CD14-positive monocyte (primary cell): ENCODE results near the gene KRTAP10-10. TPM values are rescaled to one million over a fixed set of nuclear protein-coding genes. Genes with fewer than 3 reads are reported as not detected.
"Not testable (repeated sequence)": the region's sequence is repeated elsewhere in the genome, so short reads cannot be mapped to it uniquely, and the experiment has no call there.

Source experiments
- DNase-seq, 3 donors: peaks; one replicate each; pipeline ENCODE4 v3.0.0-alpha.2; 2011 to 2022
- H2AFZ ChIP-seq: 2 replicates; pipeline ENCODE4 v1.6.0; 2012; ENCODE audit warnings: mild to moderate bottlenecking, low read depth, low read length, inconsistent platforms; ENCODE audit not compliant: insufficient read depth, poor library complexity, severe bottlenecking
- H3K27ac ChIP-seq, 2 donors: 1 replicate in 1 of 2; 2 replicates in 1 of 2; pipeline ENCODE4 v1.5.1; 2012 to 2013; ENCODE audit warnings: low read length in 2 of 2, control low read depth in 1 of 2, inconsistent platforms in 1 of 2, low read depth in 1 of 2, mild to moderate bottlenecking in 1 of 2
- H3K27me3 ChIP-seq, 2 donors: one replicate each; pipeline versions ENCODE4 v1.6.0 to v1.6.1; 2011 to 2013; ENCODE audit warnings: low read length in 2 of 2; ENCODE audit not compliant: control insufficient read depth in 2 of 2, insufficient read depth in 2 of 2
- H3K36me3 ChIP-seq, 2 donors: replicated peaks in 1 of 2; 1 replicate in 1 of 2; 2 replicates in 1 of 2; pipeline versions ENCODE4 v1.5.1 to v1.6.1; 2012 to 2013; ENCODE audit warnings: low read length in 2 of 2, control low read depth in 1 of 2, inconsistent platforms in 1 of 2, mild to moderate bottlenecking in 1 of 2; ENCODE audit not compliant: insufficient read depth in 2 of 2, control insufficient read depth in 1 of 2
- H3K4me1 ChIP-seq, 2 donors: 1 replicate in 1 of 2; 2 replicates in 1 of 2; pipeline versions ENCODE4 v1.5.1 to v1.6.1; 2012 to 2013; ENCODE audit warnings: low read length in 2 of 2, control low read depth in 1 of 2, inconsistent platforms in 1 of 2, mild to moderate bottlenecking in 1 of 2, moderate library complexity in 1 of 2; ENCODE audit not compliant: insufficient read depth in 2 of 2, control insufficient read depth in 1 of 2
- H3K4me2 ChIP-seq: replicated peaks from 2 replicates; pipeline ENCODE3; 2012; ENCODE audit warnings: low read length, moderate library complexity, mild to moderate bottlenecking; ENCODE audit not compliant: poor library complexity, severe bottlenecking; ENCODE audit errors: extremely low read depth
- H3K4me3 ChIP-seq, 3 experiments: fragments of 200-600 bp in 1 of 3; sonication (generic) in 1 of 3; replicated peaks in 1 of 3; 1 replicate in 2 of 3; 2 replicates in 1 of 3; pipeline ENCODE4 v1.5.1; 2011 to 2013; ENCODE audit warnings: low read length in 3 of 3, mild to moderate bottlenecking in 3 of 3, control low read depth in 2 of 3, low read depth in 2 of 3, inconsistent platforms in 1 of 3, moderate library complexity in 1 of 3
- H3K79me2 ChIP-seq: 2 replicates; pipeline ENCODE4 v1.6.0; 2012; ENCODE audit warnings: mild to moderate bottlenecking, control low read depth, inconsistent platforms, low read length, moderate library complexity; ENCODE audit not compliant: insufficient read depth
- H3K9ac ChIP-seq: 2 replicates; pipeline ENCODE4 v1.6.0; 2017; ENCODE audit warnings: low read length, mild to moderate bottlenecking; ENCODE audit not compliant: insufficient read depth, poor library complexity, severe bottlenecking
- H3K9me3 ChIP-seq, 2 donors: replicated peaks in 1 of 2; 1 replicate in 1 of 2; 2 replicates in 1 of 2; pipeline versions ENCODE4 v1.5.1 to v1.6.1; 2012 to 2013; ENCODE audit warnings: low read length in 2 of 2, control low read depth in 1 of 2; ENCODE audit not compliant: control insufficient read depth in 1 of 2, insufficient read depth in 1 of 2
- H4K20me1 ChIP-seq: 2 replicates; pipeline ENCODE4 v1.6.0; 2012; ENCODE audit warnings: mild to moderate bottlenecking, low read length, control low read depth, moderate library complexity; ENCODE audit not compliant: insufficient read depth
- H3K27ac Mint-ChIP-seq, 7 donors: one replicate each; pipeline ENCODE4 v1.8.0; 2020; ENCODE audit warnings: mild to moderate bottlenecking in 7 of 7, mixed read lengths in 7 of 7, moderate library complexity in 6 of 7, inconsistent platforms in 2 of 7
- H3K27me3 Mint-ChIP-seq, 3 donors: one replicate each; pipeline ENCODE4 v1.8.0; 2021 to 2022; ENCODE audit warnings: low read depth in 3 of 3, mild to moderate bottlenecking in 3 of 3, mixed read lengths in 3 of 3, moderate library complexity in 3 of 3, inconsistent platforms in 1 of 3
- H3K36me3 Mint-ChIP-seq, 2 donors: one replicate each; pipeline ENCODE4 v1.8.0; 2020; ENCODE audit warnings: mixed read lengths in 2 of 2, inconsistent platforms in 1 of 2, mild to moderate bottlenecking in 1 of 2
- H3K4me1 Mint-ChIP-seq: one replicate; pipeline ENCODE4 v1.8.0; 2020; ENCODE audit warnings: mild to moderate bottlenecking, mixed read lengths
- H3K4me3 Mint-ChIP-seq, 2 donors: one replicate each; pipeline ENCODE4 v1.8.0; 2020; ENCODE audit warnings: mild to moderate bottlenecking in 2 of 2, mixed read lengths in 2 of 2, moderate library complexity in 1 of 2
- H3K9me3 Mint-ChIP-seq, 7 donors: one replicate each; pipeline ENCODE4 v1.8.0; 2020 to 2022; ENCODE audit warnings: mixed read lengths in 7 of 7, mild to moderate bottlenecking in 6 of 7, moderate library complexity in 6 of 7, inconsistent platforms in 2 of 7
- CTCF ChIP-seq: fragments of 200-600 bp; IDR thresholded peaks from one replicate; pipeline ENCODE4 v1.8.0; 2022; ENCODE audit warnings: antibody characterized with exemption, mild to moderate bottlenecking
- WGBS: methylation state at CpG from one replicate; pipeline ENCODE4 v1.1.5; 2013; ENCODE audit warnings: missing lambda C conversion rate; ENCODE audit not compliant: insufficient coverage; 5-methylcytosine and 5-hydroxymethylcytosine counted together
- intact Hi-C, 2 donors: fragments of 100-400 bp; cut with micrococcal nuclease; formaldehyde crosslinking; loops; one replicate each; pipeline versions ENCODE4 v1.15.0 to v1.15.1; 2023
- polyA plus RNA-seq, 3 donors: library from polyadenylated mRNA; depleted of rRNA in 1 of 3; unstranded in 2 of 3; stranded (reverse) in 1 of 3; fragments of 300-500 nt in 2 of 3; fragments of >200 nt in 1 of 3; fragmentation: Illumina TruSeq in 2 of 3; gene quantifications; 1 replicate in 2 of 3; 2 replicates in 1 of 3; pipeline ENCODE4 v1.2.3, GENCODE V29; 2012 to 2021

Gene KRTAP10-10
- polyA plus RNA-seq, 3 donors, result not detected

GRCh38 chr21:44632067-44632466 lies 5.1 kb upstream of the KRTAP10-10 start:
- no peaks in the 10 kb centered on the region for H3K36me3 ChIP-seq
- H3K4me3 ChIP-seq, result no peak overlapping the region
- no peak overlapping the region for H3K4me2 ChIP-seq
- peaks cover 4 to 22% (median 6%) of the 10 kb centered on the region in 3 donors for H3K27me3 Mint-ChIP-seq
- peaks cover 18 to 41% (median 32%) of the 10 kb centered on the region in 7 donors for H3K9me3 Mint-ChIP-seq
- no peaks in the 10 kb centered on the region for H3K79me2 ChIP-seq
- no peaks in the 10 kb centered on the region for H3K36me3 Mint-ChIP-seq
- no peak overlapping the region for H3K9ac ChIP-seq
- no peaks in the 10 kb centered on the region for H4K20me1 ChIP-seq
- TF ChIP-seq CTCF, result no peak
- intact Hi-C loops, result no loop called here
- H3K27ac Mint-ChIP-seq, result no peak overlapping the region
- no peak overlapping the region for H3K27ac ChIP-seq
- DNase-seq, result no peak
- no CpG with 5 or more reads among the region's 1 CpG for WGBS
- H3K4me1 ChIP-seq, result no peaks in the 10 kb centered on the region
- H3K4me3 Mint-ChIP-seq, result no peak overlapping the region
- no peaks in the 10 kb centered on the region for H3K4me1 Mint-ChIP-seq
- peaks cover 19 to 27% of the 10 kb centered on the region in 2 donors for H3K9me3 ChIP-seq
- H3K27me3 ChIP-seq, result no peaks in the 10 kb centered on the region
- no peak overlapping the region for H2AFZ ChIP-seq

DNA sequence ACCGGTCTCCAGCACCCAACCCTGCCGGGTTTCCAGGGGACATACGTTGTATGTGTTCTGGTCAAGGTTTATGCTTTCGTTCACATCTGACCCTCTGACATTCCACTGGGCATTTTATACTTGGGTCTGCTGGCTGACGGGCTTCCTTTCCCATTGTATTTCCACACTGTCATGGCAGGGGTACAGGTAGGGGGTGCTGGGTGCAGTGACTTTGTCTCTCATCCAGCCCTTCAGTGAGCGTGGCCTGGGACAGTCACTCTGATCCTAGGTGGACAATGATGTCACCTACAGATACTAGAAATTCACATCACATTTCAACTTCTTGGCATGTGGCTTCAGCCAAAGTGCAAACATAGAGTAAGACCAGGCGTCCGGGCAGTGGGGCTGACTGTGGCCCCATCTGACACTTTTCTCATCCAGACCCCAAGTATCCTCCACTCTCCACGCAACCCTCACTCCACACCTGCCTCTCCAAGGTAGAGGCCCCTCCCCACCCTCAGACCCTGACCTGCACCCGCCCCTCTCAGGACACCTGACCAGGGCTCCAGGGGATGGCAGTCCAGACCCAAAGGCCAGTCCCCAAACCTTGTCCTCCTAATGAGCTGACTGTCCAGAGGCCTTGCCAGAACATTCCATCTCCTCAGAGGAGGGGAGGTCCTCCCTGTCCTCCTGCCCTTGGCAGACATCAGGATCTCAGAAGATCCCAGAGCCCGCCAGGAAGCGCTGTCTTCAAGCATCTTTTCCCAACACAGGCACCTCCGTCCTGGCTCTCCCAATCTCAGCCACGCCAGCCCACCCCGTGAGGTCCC lies 743 bp upstream of the KRTAP10-10 start:
- intact Hi-C loops, result no loop called here
- Histone ChIP-seq H3K27me3 (no peaks in the 10 kb centered on the region), H3K4me1 (no peaks in the 10 kb centered on the region), H3K9ac (no peak overlapping the region), H3K79me2 (no peaks in the 10 kb centered on the region), H3K36me3 (no peaks in the 10 kb centered on the region), H3K9me3 (peaks cover 17 to 30% of the 10 kb centered on the region in 2 donors), H3K4me2 (no peak overlapping the region), H4K20me1 (no peaks in the 10 kb centered on the region), H2AFZ (no peak overlapping the region), H3K4me3 (no peak overlapping the region), H3K27ac (no peak overlapping the region)
- TF ChIP-seq CTCF, result no peak
- Mint-ChIP-seq H3K4me1 (no peaks in the 10 kb centered on the region), H3K27me3 (peaks cover 3 to 14% (median 11%) of the 10 kb centered on the region in 3 donors), H3K9me3 (peaks cover 9 to 31% (median 27%) of the 10 kb centered on the region in 7 donors), H3K27ac (no peak overlapping the region), H3K36me3 (no peaks in the 10 kb centered on the region), H3K4me3 (no peak overlapping the region)
- WGBS, result 93% methylated on average over 10 of the region's 15 CpGs
- no peak for DNase-seq

- H3K4me3 Mint-ChIP-seq, H3K27me3 ChIP-seq, H3K4me3 ChIP-seq, H3K79me2 ChIP-seq, H3K27ac Mint-ChIP-seq, DNase-seq, H3K27ac ChIP-seq, H4K20me1 ChIP-seq, intact Hi-C loops, H3K36me3 Mint-ChIP-seq, H2AFZ ChIP-seq, H3K36me3 ChIP-seq, H3K4me2 ChIP-seq, H3K4me1 ChIP-seq, H3K4me1 Mint-ChIP-seq, H3K9ac ChIP-seq: not testable (repeated sequence)
- peaks cover 7 to 27% (median 20%) of the 10 kb centered on the region in 7 donors for H3K9me3 Mint-ChIP-seq
- WGBS, result 87% methylated on average over 3 of the region's 12 CpGs
- H3K27me3 Mint-ChIP-seq, result peaks cover 4 to 11% (median 11%) of the 10 kb centered on the region in 3 donors
- peaks cover 8 to 25% of the 10 kb centered on the region in 2 donors for H3K9me3 ChIP-seq
Measured at GRCh38 chr21:44637851-44638348, 744 bp downstream of the KRTAP10-10 start.
